ENCODE measurements around the gene GRB10.

- TF ChIP-seq, protein P1, sequence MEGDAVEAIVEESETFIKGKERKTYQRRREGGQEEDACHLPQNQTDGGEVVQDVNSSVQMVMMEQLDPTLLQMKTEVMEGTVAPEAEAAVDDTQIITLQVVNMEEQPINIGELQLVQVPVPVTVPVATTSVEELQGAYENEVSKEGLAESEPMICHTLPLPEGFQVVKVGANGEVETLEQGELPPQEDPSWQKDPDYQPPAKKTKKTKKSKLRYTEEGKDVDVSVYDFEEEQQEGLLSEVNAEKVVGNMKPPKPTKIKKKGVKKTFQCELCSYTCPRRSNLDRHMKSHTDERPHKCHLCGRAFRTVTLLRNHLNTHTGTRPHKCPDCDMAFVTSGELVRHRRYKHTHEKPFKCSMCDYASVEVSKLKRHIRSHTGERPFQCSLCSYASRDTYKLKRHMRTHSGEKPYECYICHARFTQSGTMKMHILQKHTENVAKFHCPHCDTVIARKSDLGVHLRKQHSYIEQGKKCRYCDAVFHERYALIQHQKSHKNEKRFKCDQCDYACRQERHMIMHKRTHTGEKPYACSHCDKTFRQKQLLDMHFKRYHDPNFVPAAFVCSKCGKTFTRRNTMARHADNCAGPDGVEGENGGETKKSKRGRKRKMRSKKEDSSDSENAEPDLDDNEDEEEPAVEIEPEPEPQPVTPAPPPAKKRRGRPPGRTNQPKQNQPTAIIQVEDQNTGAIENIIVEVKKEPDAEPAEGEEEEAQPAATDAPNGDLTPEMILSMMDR (IDR thresholded peaks at IDR 0.05): no peak
- TF ChIP-seq POLR2A (IDR thresholded peaks at IDR 0.05): no peak
Observed at GRCh38 chr7:50818324-50818723, 35.6 kb upstream of the GRB10 start.
